Trophoblast cell (in vitro differentiated cells and primary cell): ENCODE data around the gene PHLDA3.

Experiments
- DNase-seq, 2 donors: peaks; one replicate each; pipeline ENCODE4 v3.0.0-alpha.2; 2016
- H2AFZ ChIP-seq: 2 replicates; pipeline ENCODE4 v1.6.1; 2013; ENCODE audit warnings: low read length, moderate library complexity, mild to moderate bottlenecking; ENCODE audit not compliant: insufficient read depth, poor library complexity
- H2AK5ac ChIP-seq: 2 replicates; pipeline ENCODE4 v1.6.1; 2013; ENCODE audit warnings: mild to moderate bottlenecking, low read length
- H2BK120ac ChIP-seq: 2 replicates; pipeline ENCODE4 v1.6.1; 2013; ENCODE audit warnings: low read length, mild to moderate bottlenecking, moderate library complexity; ENCODE audit not compliant: insufficient read depth, poor library complexity
- H2BK12ac ChIP-seq: 2 replicates; pipeline ENCODE4 v1.6.1; 2013; ENCODE audit warnings: mild to moderate bottlenecking, low read length, moderate library complexity
- H2BK5ac ChIP-seq: 2 replicates; pipeline ENCODE4 v1.6.1; 2013; ENCODE audit warnings: low read length, low read depth, moderate library complexity, mild to moderate bottlenecking; ENCODE audit not compliant: poor library complexity
- H3K14ac ChIP-seq: 2 replicates; pipeline ENCODE4 v1.6.1; 2013; ENCODE audit warnings: mild to moderate bottlenecking, low read length
- H3K18ac ChIP-seq: 2 replicates; pipeline ENCODE4 v1.6.1; 2013; ENCODE audit warnings: mild to moderate bottlenecking, low read length
- H3K23ac ChIP-seq: 2 replicates; pipeline ENCODE4 v1.6.1; 2013; ENCODE audit warnings: low read length
- H3K27ac ChIP-seq: 2 replicates; pipeline ENCODE4 v1.5.1; 2013; ENCODE audit warnings: low read depth, mild to moderate bottlenecking, inconsistent platforms, low read length, moderate library complexity
- H3K27me3 ChIP-seq: 2 replicates; pipeline ENCODE4 v1.6.1; 2013; ENCODE audit warnings: inconsistent platforms, mild to moderate bottlenecking, low read length, moderate library complexity; ENCODE audit not compliant: insufficient read depth
- H3K36me3 ChIP-seq, 2 experiments: 1 replicate in 1 of 2; 2 replicates in 1 of 2; pipeline ENCODE4 v1.6.1; 2013; ENCODE audit warnings: low read length in 2 of 2, mild to moderate bottlenecking in 2 of 2, moderate library complexity in 1 of 2; ENCODE audit not compliant: insufficient read depth in 2 of 2, control insufficient read depth in 1 of 2
- H3K4ac ChIP-seq: 2 replicates; pipeline ENCODE4 v1.6.1; 2013; ENCODE audit warnings: low read depth, mild to moderate bottlenecking, low read length, moderate library complexity
- H3K4me1 ChIP-seq, 2 experiments: 1 replicate in 1 of 2; 2 replicates in 1 of 2; pipeline ENCODE4 v1.6.1; 2013; ENCODE audit warnings: low read length in 2 of 2, mild to moderate bottlenecking in 2 of 2, moderate library complexity in 1 of 2; ENCODE audit not compliant: insufficient read depth in 2 of 2, control insufficient read depth in 1 of 2
- H3K4me2 ChIP-seq: 2 replicates; pipeline ENCODE4 v1.6.1; 2013; ENCODE audit warnings: inconsistent platforms, mild to moderate bottlenecking, low read length, moderate library complexity
- H3K4me3 ChIP-seq: 2 replicates; pipeline ENCODE4 v1.5.1; 2013; ENCODE audit warnings: mild to moderate bottlenecking, low read depth, low read length, inconsistent platforms
- H3K79me1 ChIP-seq: one replicate; pipeline ENCODE4 v1.6.1; 2013; ENCODE audit warnings: low read length
- H3K79me2 ChIP-seq: 2 replicates; pipeline ENCODE4 v1.6.1; 2013; ENCODE audit warnings: low read length, mild to moderate bottlenecking; ENCODE audit not compliant: control insufficient read depth, insufficient read depth, poor library complexity
- H3K9ac ChIP-seq: 2 replicates; pipeline ENCODE4 v1.6.1; 2013; ENCODE audit warnings: mild to moderate bottlenecking, low read length
- H3K9me3 ChIP-seq: 2 replicates; pipeline ENCODE4 v1.6.1; 2013; ENCODE audit warnings: low read depth, mild to moderate bottlenecking, control low read depth, inconsistent platforms, low read length; ENCODE audit not compliant: insufficient read depth
- H4K12ac ChIP-seq: 2 replicates; pipeline ENCODE4 v1.6.1; 2013; ENCODE audit warnings: low read depth, mild to moderate bottlenecking, low read length, moderate library complexity
- H4K8ac ChIP-seq: 2 replicates; pipeline ENCODE4 v1.6.1; 2013; ENCODE audit warnings: low read depth, mild to moderate bottlenecking, low read length, moderate library complexity
- H4K91ac ChIP-seq: one replicate; pipeline ENCODE4 v1.6.1; 2013; ENCODE audit warnings: low read depth, mild to moderate bottlenecking, low read length, moderate library complexity
- WGBS: extraction: QIAGEN DNeasy Blood & Tissue Kit; methylation state at CpG from one replicate; pipeline ENCODE4 v1.1.7; 2013; ENCODE audit warnings: missing lambda C conversion rate; ENCODE audit not compliant: insufficient read length, insufficient coverage; ENCODE audit errors: extremely low coverage; 5-methylcytosine and 5-hydroxymethylcytosine counted together

The PHLDA3 gene

GRCh38 chr1:201505503-201505890 is 36.5 kb upstream of the PHLDA3 start:
- H3K4me2 ChIP-seq, result peak overlapping the region; percentile 85
- peak overlapping the region; percentile 93 for H3K4ac ChIP-seq
- H3K4me1 ChIP-seq, result peaks cover 53 to 61% of the 10 kb centered on the region in 2 experiments
- peak overlapping the region; percentile 95 for H3K9ac ChIP-seq
- peak overlapping the region; percentile 84 for H3K27ac ChIP-seq
- H2AFZ ChIP-seq, result no peak overlapping the region
- peak overlapping the region; percentile 60 for H2BK5ac ChIP-seq
- peaks cover 39% of the 10 kb centered on the region for H3K79me2 ChIP-seq
- WGBS, result no CpG with 5 or more reads among the region's 4 CpGs
- H3K14ac ChIP-seq, result peak overlapping the region; percentile 98
- peak overlapping the region; percentile 15 for H3K18ac ChIP-seq
- H2BK12ac ChIP-seq, result peak overlapping the region; percentile 86
- H3K9me3 ChIP-seq, result no peaks in the 10 kb centered on the region
- peak overlapping the region; percentile 64 for H3K4me3 ChIP-seq
- peak overlapping the region; percentile 31 for H4K8ac ChIP-seq
- H3K27me3 ChIP-seq, result no peaks in the 10 kb centered on the region
- peaks cover 0 to 8% of the 10 kb centered on the region in 2 experiments for H3K36me3 ChIP-seq
- peak overlapping the region; percentile 1 for H3K23ac ChIP-seq
- H2BK120ac ChIP-seq, result peak overlapping the region; percentile 87
- DNase-seq, result no peak
- peak overlapping the region; percentile 94 for H4K91ac ChIP-seq
- peak overlapping the region; percentile 67 for H4K12ac ChIP-seq
- H3K79me1 ChIP-seq, result peaks cover 62% of the 10 kb centered on the region
- H2AK5ac ChIP-seq, result peak overlapping the region; percentile 34

- peak overlapping the region; percentile 60 for H4K8ac ChIP-seq
- H3K18ac ChIP-seq, result peak overlapping the region; percentile 84
- peak overlapping the region; percentile 95 for H3K9ac ChIP-seq
- no peak overlapping the region for H2AFZ ChIP-seq
- peak overlapping the region; percentile 98 for H3K14ac ChIP-seq
- peak overlapping the region; percentile 58 for H3K4me3 ChIP-seq
- peaks cover 44% of the 10 kb centered on the region for H3K79me2 ChIP-seq
- no CpG with 5 or more reads among the region's 9 CpGs for WGBS
- H2BK12ac ChIP-seq, result peak overlapping the region; percentile 44
- no peaks in the 10 kb centered on the region for H3K9me3 ChIP-seq
- no peak for DNase-seq
- peaks cover 68% of the 10 kb centered on the region for H3K79me1 ChIP-seq
- H4K12ac ChIP-seq, result no peak overlapping the region
- peak overlapping the region; percentile 60 for H2BK5ac ChIP-seq
- H3K27me3 ChIP-seq, result no peaks in the 10 kb centered on the region
- H3K23ac ChIP-seq, result no peak overlapping the region
- H3K4ac ChIP-seq, result peak overlapping the region; percentile 93
- no peak overlapping the region for H2AK5ac ChIP-seq
- peaks cover 59 to 66% of the 10 kb centered on the region in 2 experiments for H3K4me1 ChIP-seq
- H3K36me3 ChIP-seq, result peaks cover 4 to 10% of the 10 kb centered on the region in 2 experiments
- peak overlapping the region; percentile 94 for H4K91ac ChIP-seq
- H2BK120ac ChIP-seq, result no peak overlapping the region
- peak overlapping the region; percentile 85 for H3K4me2 ChIP-seq
- peak overlapping the region; percentile 97 for H3K27ac ChIP-seq
These were observed 36.0 kb upstream of the PHLDA3 start for GRCh38 chr1:201504799-201505502.

- H2AK5ac ChIP-seq, result no peak overlapping the region
- WGBS, result no CpG with 5 or more reads among the region's 3 CpGs
- peaks cover 73% of the 10 kb centered on the region for H3K79me1 ChIP-seq
- peak overlapping the region; percentile 97 for H3K27ac ChIP-seq
- peak overlapping the region; percentile 44 for H2BK12ac ChIP-seq
- H3K9me3 ChIP-seq, result no peaks in the 10 kb centered on the region
- H3K4me2 ChIP-seq, result peak overlapping the region; percentile 85
- H4K8ac ChIP-seq, result peak overlapping the region; percentile 60
- H4K91ac ChIP-seq, result peak overlapping the region; percentile 71
- peaks cover 62 to 64% of the 10 kb centered on the region in 2 experiments for H3K4me1 ChIP-seq
- peak overlapping the region; percentile 37 for H3K4ac ChIP-seq
- peak overlapping the region; percentile 24 for H3K9ac ChIP-seq
- no peak overlapping the region for H3K4me3 ChIP-seq
- H2AFZ ChIP-seq, result no peak overlapping the region
- peak in 1 of 2 donors; percentile 62 for DNase-seq
- H3K79me2 ChIP-seq, result peaks cover 49% of the 10 kb centered on the region
- peak overlapping the region; percentile 18 for H3K14ac ChIP-seq
- peak overlapping the region; percentile 74 for H2BK5ac ChIP-seq
- no peak overlapping the region for H4K12ac ChIP-seq
- H3K18ac ChIP-seq, result peak overlapping the region; percentile 84
- H3K36me3 ChIP-seq, result peaks cover 7 to 15% of the 10 kb centered on the region in 2 experiments
- no peak overlapping the region for H3K23ac ChIP-seq
- H2BK120ac ChIP-seq, result no peak overlapping the region
- no peaks in the 10 kb centered on the region for H3K27me3 ChIP-seq
These were observed 35.2 kb upstream of the PHLDA3 start for GRCh38 chr1:201504179-201504631.

GRCh38 chr1:201503397-201504176 is 34.6 kb upstream of the PHLDA3 start:
- peak overlapping the region; percentile 77 for H4K8ac ChIP-seq
- peak overlapping the region; percentile 12 for H3K18ac ChIP-seq
- peak overlapping the region; percentile 27 for H2AFZ ChIP-seq
- peak; percentile 95 for DNase-seq
- H3K4me2 ChIP-seq, result peak overlapping the region; percentile 85
- peaks cover 53% of the 10 kb centered on the region for H3K79me2 ChIP-seq
- peaks cover 74% of the 10 kb centered on the region for H3K79me1 ChIP-seq
- H3K4me1 ChIP-seq, result peaks cover 62 to 63% of the 10 kb centered on the region in 2 experiments
- H3K4me3 ChIP-seq, result no peak overlapping the region
- H4K91ac ChIP-seq, result peak overlapping the region; percentile 90
- no peak overlapping the region for H4K12ac ChIP-seq
- no peaks in the 10 kb centered on the region for H3K27me3 ChIP-seq
- H3K23ac ChIP-seq, result no peak overlapping the region
- H2AK5ac ChIP-seq, result no peak overlapping the region
- H3K36me3 ChIP-seq, result peaks cover 10 to 21% of the 10 kb centered on the region in 2 experiments
- H2BK120ac ChIP-seq, result peak overlapping the region; percentile 88
- peaks cover under 1% of the 10 kb centered on the region for H3K9me3 ChIP-seq
- no CpG with 5 or more reads among the region's 13 CpGs for WGBS
- H2BK5ac ChIP-seq, result peak overlapping the region; percentile 91
- peak overlapping the region; percentile 56 for H3K4ac ChIP-seq
- H3K27ac ChIP-seq, result peak overlapping the region; percentile 97
- H3K9ac ChIP-seq, result peak overlapping the region; percentile 18
- no peak overlapping the region for H2BK12ac ChIP-seq
- H3K14ac ChIP-seq, result peak overlapping the region; percentile 71
